Pancreas (tissue), 10 donors: ENCODE measurements around the gene PPP3CA. TPM values are rescaled to one million over a fixed set of nuclear protein-coding genes. Genes with fewer than 3 reads are reported as not detected.

Experiments used
- ATAC-seq, 4 donors: fragments of 200-7000 bp; cut with Tn5 transposase; one replicate each; pipeline versions ENCODE4 v1.8.0 to v1.9.1; 2020; ENCODE audit warnings: mild to moderate bottlenecking in 4 of 4, moderate library complexity in 4 of 4
- DNase-seq, 6 donors: peaks; one replicate each; pipeline ENCODE4 v3.0.0-alpha.2; 2020
- FAIRE-seq: peaks from 2 replicates; lab custom pipeline; 2012; peaks lifted over from hg19 to GRCh38; lab: Jason Lieb, UNC
- H3K27ac ChIP-seq, 4 donors: fragments of 200-600 bp; sonication (generic); 1 replicate in 3 of 4; 2 replicates in 1 of 4; pipeline versions ENCODE4 v1.5.0 to v1.8.0; 2020
- H3K27me3 ChIP-seq, 4 donors: fragments of 200-600 bp; one replicate each; pipeline ENCODE4 v1.8.0; 2021
- H3K36me3 ChIP-seq, 3 donors: fragments of 200-600 bp; sonication (generic) in 1 of 3; one replicate each; pipeline versions ENCODE4 v1.5.0 to v1.8.0; 2020 to 2021
- H3K4me1 ChIP-seq, 3 donors: fragments of 200-600 bp; one replicate each; pipeline ENCODE4 v1.8.0; 2021
- H3K4me3 ChIP-seq, 4 donors: fragments of 200-600 bp; sonication (generic) in 2 of 4; one replicate each; pipeline versions ENCODE4 v1.5.0 to v1.8.0; 2020 to 2021
- H3K9me3 ChIP-seq, 4 donors: fragments of 200-600 bp; one replicate each; pipeline ENCODE4 v1.8.0; 2021
- CTCF ChIP-seq, 4 donors: fragments of 200-600 bp; sonication (generic) in 3 of 4; IDR thresholded peaks; one replicate each; pipeline versions ENCODE4 v1.5.0 to v1.8.0; 2021; ENCODE audit warnings: antibody characterized with exemption in 4 of 4
- WGBS, 2 donors: extraction: QIAGEN DNeasy Blood & Tissue Kit; methylation state at CpG; one replicate each; pipeline ENCODE4 v1.1.7; 2013; 5-methylcytosine and 5-hydroxymethylcytosine counted together
- intact Hi-C, 3 donors: fragments of 100-400 bp; cut with DNase I; formaldehyde crosslinking; loops; one replicate each; pipeline versions ENCODE4 v1.11.1 to v1.14.2; 2022
- polyA plus RNA-seq, 2 donors: library from polyadenylated mRNA; stranded (reverse); fragments of 200-250 nt; gene quantifications; one replicate each; pipeline ENCODE4 v1.2.3, GENCODE V29; 2013
- total RNA-seq, 6 donors: library from RNA; stranded (reverse); fragmentation: NEBNext Ultra II Directional in 4 of 6; extraction: Animal tissue kit (Norgen Biotek cat#: 25700) in 4 of 6; gene quantifications; one replicate each; pipeline versions ENCODE4 v1.2.1 to v1.2.4, GENCODE V29; 2021 to 2023
- donor health status: healthy with polysubstance abuse.
- donor health status: DM: no; HTN: no; CAD: no; lungs with moderate emphysema.
- donor health status: DM: no; HTN: no; CAD: no.
- donor health status: control.
- donor health status: control.
- donor health status: Bipolar disorder and iron deficiency.
- donor health status: DM: yes; HTN: yes; CAD: no.
- donor health status: DM: no; HTN: no; CAD: no.
- donor health status: DM: no; HTN: no; CAD: no.
- donor health status: DM: yes; HTN: yes; CAD: no.

The PPP3CA gene
- total and polyA plus RNA-seq, 8 donors = 4.9 to 22.7 (median 10.3) TPM

DNA sequence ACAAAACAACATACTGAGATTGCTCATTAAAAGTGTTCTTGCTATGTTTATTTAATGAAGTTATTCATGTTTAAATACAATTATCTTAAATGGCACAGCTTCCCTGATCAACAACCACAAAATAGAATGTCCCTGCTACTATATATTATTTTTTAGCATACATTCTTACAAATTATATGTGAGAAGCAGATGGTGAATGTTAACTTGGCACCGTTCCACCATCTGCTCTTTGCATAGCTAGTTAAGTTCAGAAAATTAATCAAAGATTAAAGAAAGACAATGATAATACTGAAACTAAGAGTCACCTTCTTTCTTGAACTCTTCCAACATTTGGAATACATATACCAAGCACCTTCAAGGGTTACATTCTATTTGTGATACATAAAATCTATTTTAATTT, 94.2 kb downstream of the PPP3CA start:
- Histone ChIP-seq H3K36me3 (no peaks in the 10 kb centered on the region), H3K4me3 (no peak overlapping the region), H3K9me3 (no peaks in the 10 kb centered on the region), H3K4me1 (peaks cover 4 to 14% (median 11%) of the 10 kb centered on the region in 3 donors), H3K27me3 (no peaks in the 10 kb centered on the region), H3K27ac (no peak overlapping the region)
- 79 to 84% methylated on average over 1 of the region's 1 CpG for WGBS, 2 donors
- ATAC-seq = no peak
- no peak for DNase-seq
- intact Hi-C loops = no loop called here
- no peak for TF ChIP-seq CTCF (IDR thresholded peaks at IDR 0.05)
- FAIRE-seq = no peak

DNA sequence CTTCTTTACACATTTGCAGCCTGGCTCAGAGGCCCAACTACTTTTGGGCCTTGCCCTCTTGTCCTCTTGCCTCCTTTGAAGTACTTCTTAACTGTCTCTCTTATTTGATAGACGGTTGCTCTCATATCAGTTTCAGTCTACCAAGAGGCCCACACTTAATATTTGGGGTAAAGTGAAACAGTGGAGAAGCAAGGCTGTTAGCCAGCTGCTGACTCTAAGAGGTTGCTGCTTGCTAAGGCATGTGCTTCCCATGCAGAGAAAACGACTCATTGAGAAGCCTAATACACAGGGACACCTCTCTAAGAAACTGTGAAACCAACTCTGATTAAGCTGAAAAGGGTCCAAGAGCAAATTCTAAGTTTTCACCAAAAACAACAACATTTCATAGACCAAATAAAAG, 94.6 kb downstream of the PPP3CA start:
- no peak overlapping the region for H3K4me3 ChIP-seq
- H3K4me1 ChIP-seq = peaks cover 4 to 14% (median 11%) of the 10 kb centered on the region in 3 donors
- FAIRE-seq (no peak), ATAC-seq (no peak), DNase-seq (no peak)
- intact Hi-C loops = no loop called here
- no peaks in the 10 kb centered on the region for H3K36me3 ChIP-seq
- H3K9me3 ChIP-seq = no peaks in the 10 kb centered on the region
- no peak for TF ChIP-seq CTCF (IDR thresholded peaks at IDR 0.05)
- no peaks in the 10 kb centered on the region for H3K27me3 ChIP-seq
- 55 to 72% methylated on average over 2 of the region's 2 CpGs for WGBS, 2 donors
- no peak overlapping the region for H3K27ac ChIP-seq

GRCh38 chr4:101251261-101251660, 96.1 kb downstream of the PPP3CA start:
- intact Hi-C loops = no loop called here
- H3K27ac ChIP-seq = no peak overlapping the region
- no peaks in the 10 kb centered on the region for H3K27me3 ChIP-seq
- no peak for FAIRE-seq
- no peaks in the 10 kb centered on the region for H3K9me3 ChIP-seq
- DNase-seq = no peak
- no peaks in the 10 kb centered on the region for H3K36me3 ChIP-seq
- H3K4me3 ChIP-seq = no peak overlapping the region
- ATAC-seq = no peak
- TF ChIP-seq CTCF (IDR thresholded peaks at IDR 0.05) = no peak
- WGBS, 2 donors = 88 to 92% methylated on average over 3 of the region's 3 CpGs
- H3K4me1 ChIP-seq = peaks cover 4 to 8% (median 7%) of the 10 kb centered on the region in 3 donors

GRCh38 chr4:101244349-101244748, 103.0 kb downstream of the PPP3CA start:
- Histone ChIP-seq H3K4me3 (no peak overlapping the region), H3K4me1 (no peaks in the 10 kb centered on the region), H3K9me3 (no peaks in the 10 kb centered on the region), H3K36me3 (no peaks in the 10 kb centered on the region), H3K27me3 (no peaks in the 10 kb centered on the region), H3K27ac (no peak overlapping the region)
- DNase-seq (no peak), FAIRE-seq (no peak), ATAC-seq (no peak)
- intact Hi-C loops = no loop called here
- no peak for TF ChIP-seq CTCF (IDR thresholded peaks at IDR 0.05)
- WGBS, 2 donors = 86 to 95% methylated on average over 5 of the region's 5 CpGs

DNA sequence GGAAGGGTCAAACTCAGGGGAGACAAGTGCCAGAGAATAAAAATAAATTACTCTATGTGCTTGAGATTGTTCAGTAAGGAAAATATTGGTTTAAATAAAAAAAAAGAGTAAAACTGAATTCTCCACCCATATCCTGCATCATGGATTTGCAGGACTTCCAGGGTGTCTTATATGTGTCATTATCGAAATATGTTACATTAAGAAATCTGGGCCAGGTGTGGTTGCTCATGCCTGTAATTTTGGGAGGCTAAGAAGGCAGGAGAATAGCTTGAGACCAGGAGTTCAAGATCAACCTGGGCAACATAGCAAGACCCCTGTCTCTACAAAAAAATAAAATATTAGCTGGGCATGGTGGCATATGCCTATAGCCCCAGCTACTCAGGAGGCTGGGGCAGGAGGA, 104.9 kb downstream of the PPP3CA start:
- no peak for TF ChIP-seq CTCF (IDR thresholded peaks at IDR 0.05)
- H3K4me1 ChIP-seq = peaks cover 0 to 7% (median 5%) of the 10 kb centered on the region in 3 donors
- DNase-seq (no peak), ATAC-seq (no peak), FAIRE-seq (no peak)
- no peak overlapping the region for H3K27ac ChIP-seq
- H3K36me3 ChIP-seq = no peaks in the 10 kb centered on the region
- no peaks in the 10 kb centered on the region for H3K27me3 ChIP-seq
- 98 to 100% methylated on average over 1 of the region's 1 CpG for WGBS, 2 donors
- intact Hi-C loops = no loop called here
- no peak overlapping the region for H3K4me3 ChIP-seq
- no peaks in the 10 kb centered on the region for H3K9me3 ChIP-seq
